ENCODE results near the gene SHROOM3.

The SHROOM3 gene

GRCh38 chr4:76729460-76729859, 294.4 kb downstream of the SHROOM3 start:
- DNase-seq = no peak

- no peak for DNase-seq
These were observed 295.0 kb downstream of the SHROOM3 start for GRCh38 chr4:76729980-76730379.

GRCh38 chr4:76732246-76732645, 297.2 kb downstream of the SHROOM3 start:
- no peak for DNase-seq

GRCh38 chr4:76733068-76733771, 298.2 kb downstream of the SHROOM3 start:
- DNase-seq = peak; percentile 47

GRCh38 chr4:76736414-76736813, 301.4 kb downstream of the SHROOM3 start:
- no peak for DNase-seq

- no peak for DNase-seq
These were observed 302.2 kb downstream of the SHROOM3 start for GRCh38 chr4:76737180-76737579.

GRCh38 chr4:76737771-76738085, 302.7 kb downstream of the SHROOM3 start:
- no peak for DNase-seq

GRCh38 chr4:76738086-76738931, 303.3 kb downstream of the SHROOM3 start:
- no peak for DNase-seq

- DNase-seq = no peak
These were observed 305.2 kb downstream of the SHROOM3 start for GRCh38 chr4:76740192-76740591.

- DNase-seq = no peak
These were observed 306.0 kb downstream of the SHROOM3 start for GRCh38 chr4:76740866-76741662.

GRCh38 chr4:76741663-76742020, 306.6 kb downstream of the SHROOM3 start:
- DNase-seq = no peak

GRCh38 chr4:76744241-76744921, 309.4 kb downstream of the SHROOM3 start:
- DNase-seq = no peak

- DNase-seq = no peak
These were observed 310.2 kb downstream of the SHROOM3 start for GRCh38 chr4:76745240-76745639.

- no peak for DNase-seq
These were observed 312.5 kb downstream of the SHROOM3 start for GRCh38 chr4:76747563-76747962.

GRCh38 chr4:76748649-76749048, 313.6 kb downstream of the SHROOM3 start:
- peak; percentile 13 for DNase-seq

GRCh38 chr4:76749355-76749754, 314.3 kb downstream of the SHROOM3 start:
- DNase-seq = no peak

- no peak for DNase-seq
These were observed 315.7 kb downstream of the SHROOM3 start for GRCh38 chr4:76750716-76751115.

GRCh38 chr4:76751612-76752343, 316.7 kb downstream of the SHROOM3 start:
- DNase-seq = no peak

- no peak for DNase-seq
These were observed 318.0 kb downstream of the SHROOM3 start for GRCh38 chr4:76752861-76753501.

GRCh38 chr4:76753814-76754213, 318.8 kb downstream of the SHROOM3 start:
- no peak for DNase-seq

- no peak for DNase-seq
These were observed 319.4 kb downstream of the SHROOM3 start for GRCh38 chr4:76754439-76754838.

GRCh38 chr4:76755756-76756155, 320.7 kb downstream of the SHROOM3 start:
- no peak for DNase-seq
